HL-60 (cell line): ENCODE results near the gene COQ2.

Source experiments
- CTCF ChIP-seq: IDR thresholded peaks from one replicate; pipeline ENCODE4 v1.5.1; 2011; ENCODE audit warnings: low read length, control low read depth, inconsistent platforms; ENCODE audit not compliant: insufficient read depth
- GABPA ChIP-seq: IDR thresholded peaks from 2 replicates; pipeline ENCODE4 v1.6.1; 2012; ENCODE audit warnings: low read depth
- POLR2AphosphoS5 ChIP-seq: IDR thresholded peaks from 2 replicates; pipeline ENCODE4 v1.6.1; 2012; ENCODE audit warnings: low read depth
- REST ChIP-seq: IDR thresholded peaks from 2 replicates; pipeline ENCODE4 v1.6.1; 2012; ENCODE audit warnings: low read depth; ENCODE audit not compliant: insufficient replicate concordance

GRCh38 chr4:83217721-83218522, 66.7 kb downstream of the COQ2 start:
- TF ChIP-seq CTCF: no peak
- no peak for TF ChIP-seq POLR2AphosphoS5
- TF ChIP-seq GABPA: peak; percentile 46; the same call in 1 of the 2 replicates
- TF ChIP-seq REST: no peak
